Vagina (tissue), 2 donors: Measurements from ENCODE around the gene CBX8. TPM values are rescaled to one million over a fixed set of nuclear protein-coding genes. Genes with fewer than 3 reads are reported as not detected.

Experiments
- DNase-seq, 2 donors: peaks; one replicate each; pipeline ENCODE4 v3.0.0-alpha.2; 2017; ENCODE audit errors: extremely low spot score in 2 of 2
- H3K27ac ChIP-seq: fragments of 200-600 bp; sonication (generic); one replicate; pipeline ENCODE4 v1.5.1; 2019
- H3K27me3 ChIP-seq: fragments of 200-600 bp; sonication (generic); one replicate; pipeline ENCODE4 v1.5.1; 2019
- H3K36me3 ChIP-seq, 2 donors: fragments of 200-600 bp; sonication (generic); one replicate each; pipeline ENCODE4 v1.5.1; 2017 to 2019
- H3K4me1 ChIP-seq: fragments of 200-600 bp; sonication (generic); one replicate; pipeline ENCODE4 v1.5.1; 2019
- H3K4me3 ChIP-seq, 2 donors: fragments of 200-600 bp; sonication (generic); 1 replicate in 1 of 2; 2 replicates in 1 of 2; pipeline ENCODE4 v1.5.1; 2016 to 2019
- H3K9me3 ChIP-seq: fragments of 200-600 bp; sonication (generic); one replicate; pipeline ENCODE4 v1.5.1; 2019
- CTCF ChIP-seq, 3 experiments: fragments of 450-650 bp in 2 of 3; fragments of 200-600 bp in 1 of 3; sonication (generic) in 1 of 3; IDR thresholded peaks; one replicate each; pipeline ENCODE4 v1.5.1; 2017 to 2019; ENCODE audit warnings: antibody characterized with exemption in 3 of 3, mild to moderate bottlenecking in 2 of 3, moderate library complexity in 2 of 3
- POLR2A ChIP-seq, 2 donors: fragments of 450-650 bp; IDR thresholded peaks; one replicate each; pipeline ENCODE4 v1.6.1; 2017; ENCODE audit warnings: antibody characterized with exemption in 2 of 2, mild to moderate bottlenecking in 2 of 2, moderate library complexity in 2 of 2
- POLR2AphosphoS5 ChIP-seq, 2 donors: sonication (generic); formaldehyde crosslinking; IDR thresholded peaks; one replicate each; pipeline ENCODE4 v1.9.0; 2017; ENCODE audit warnings: antibody characterized with exemption in 2 of 2, mild to moderate bottlenecking in 2 of 2, low read depth in 1 of 2; ENCODE audit not compliant: insufficient read depth in 1 of 2
- intact Hi-C: fragments of 100-400 bp; cut with DNase I; formaldehyde crosslinking; loops from one replicate; pipeline ENCODE4 v1.15.1; 2023
- total RNA-seq: library from RNA; depleted of rRNA; stranded (reverse); fragments of >200 nt; gene quantifications from one replicate; pipeline ENCODE4 v1.2.3, GENCODE V29; 2016

Gene CBX8
- total RNA-seq, 1 donor from 2014 or later, result 0.98 TPM

DNA sequence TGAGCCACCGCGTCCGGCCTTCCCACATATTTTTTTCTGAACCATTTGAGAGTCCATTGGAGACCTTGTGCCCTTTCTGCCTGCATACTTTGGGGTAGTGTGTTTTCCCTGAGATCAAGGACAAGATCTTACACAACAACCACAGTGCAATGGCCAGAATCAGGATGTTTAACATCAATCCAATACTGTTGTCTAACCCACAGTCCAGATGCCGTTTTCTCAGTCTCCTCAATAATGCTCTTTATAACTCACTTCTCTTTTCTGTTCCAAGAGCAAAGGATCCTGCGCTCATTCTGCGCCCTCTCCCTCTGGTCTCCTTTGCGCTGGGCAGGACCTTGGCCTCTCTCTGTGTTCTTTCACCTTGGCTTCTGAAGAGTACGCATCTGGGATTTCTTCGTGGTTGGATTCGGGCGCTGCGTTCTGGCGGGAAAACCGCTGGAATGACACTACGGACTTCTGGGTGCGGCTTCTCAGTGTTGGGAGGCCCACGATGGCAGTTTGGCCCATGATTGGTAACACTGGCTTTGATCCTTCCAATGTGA lies 25.8 kb upstream of the CBX8 start:
- Histone ChIP-seq H3K27me3 (no peaks in the 10 kb centered on the region), H3K4me1 (no peaks in the 10 kb centered on the region), H3K27ac (no peak overlapping the region), H3K4me3 (no peak overlapping the region), H3K36me3 (no peaks in the 10 kb centered on the region), H3K9me3 (no peaks in the 10 kb centered on the region)
- no peak for DNase-seq
- TF ChIP-seq POLR2A (IDR thresholded peaks at IDR 0.05), result no peak
- no peak for TF ChIP-seq CTCF (IDR thresholded peaks at IDR 0.05)
- no peak for TF ChIP-seq POLR2AphosphoS5 (IDR thresholded peaks at IDR 0.05; ENCODE audit: insufficient read depth in 1 of 2, low read depth in 1 of 2)
- intact Hi-C loops, result no loop called here

GRCh38 chr17:79821331-79822095 lies 24.6 kb upstream of the CBX8 start:
- TF ChIP-seq POLR2AphosphoS5 (IDR thresholded peaks at IDR 0.05; ENCODE audit: insufficient read depth in 1 of 2, low read depth in 1 of 2) (no peak), POLR2A (IDR thresholded peaks at IDR 0.05) (no peak), CTCF (IDR thresholded peaks at IDR 0.05) (no peak)
- no peak overlapping the region for H3K4me3 ChIP-seq
- no peak overlapping the region for H3K27ac ChIP-seq
- intact Hi-C loops, result no loop called here
- H3K4me1 ChIP-seq, result no peaks in the 10 kb centered on the region
- no peak for DNase-seq
- no peaks in the 10 kb centered on the region for H3K27me3 ChIP-seq
- no peaks in the 10 kb centered on the region for H3K36me3 ChIP-seq
- no peaks in the 10 kb centered on the region for H3K9me3 ChIP-seq

DNA sequence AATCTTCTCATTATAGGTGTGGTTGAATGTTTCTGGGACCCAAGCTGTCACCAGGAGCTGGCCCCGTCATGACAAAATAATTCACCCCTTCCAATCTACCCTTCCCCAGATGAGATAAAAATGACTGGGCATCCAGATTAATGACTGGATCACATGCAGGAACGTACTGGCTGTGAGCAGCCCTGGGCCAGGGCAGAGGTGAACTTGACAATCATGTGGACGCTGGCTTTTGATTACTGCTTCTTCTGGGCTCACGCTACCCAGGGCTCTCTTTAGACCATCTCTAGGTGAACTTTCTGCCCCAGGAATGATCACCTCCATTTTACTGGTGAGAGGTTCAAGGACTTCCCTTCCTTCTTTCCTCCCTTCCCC lies 24.1 kb upstream of the CBX8 start:
- no peaks in the 10 kb centered on the region for H3K36me3 ChIP-seq
- no peaks in the 10 kb centered on the region for H3K9me3 ChIP-seq
- TF ChIP-seq CTCF (IDR thresholded peaks at IDR 0.05), result no peak
- TF ChIP-seq POLR2A (IDR thresholded peaks at IDR 0.05), result no peak
- no peak for TF ChIP-seq POLR2AphosphoS5 (IDR thresholded peaks at IDR 0.05; ENCODE audit: insufficient read depth in 1 of 2, low read depth in 1 of 2)
- H3K27ac ChIP-seq, result no peak overlapping the region
- H3K4me3 ChIP-seq, result no peak overlapping the region
- intact Hi-C loops, result no loop called here
- H3K4me1 ChIP-seq, result no peaks in the 10 kb centered on the region
- no peak for DNase-seq
- H3K27me3 ChIP-seq, result no peaks in the 10 kb centered on the region

- Histone ChIP-seq H3K27ac (no peak overlapping the region), H3K9me3 (no peaks in the 10 kb centered on the region), H3K36me3 (no peaks in the 10 kb centered on the region), H3K4me3 (no peak overlapping the region), H3K4me1 (peaks cover 11% of the 10 kb centered on the region), H3K27me3 (peaks cover 8% of the 10 kb centered on the region)
- TF ChIP-seq POLR2AphosphoS5 (IDR thresholded peaks at IDR 0.05; ENCODE audit: insufficient read depth in 1 of 2, low read depth in 1 of 2) (no peak), CTCF (IDR thresholded peaks at IDR 0.05) (no peak), POLR2A (IDR thresholded peaks at IDR 0.05) (no peak)
- intact Hi-C loops, result no loop called here
- DNase-seq, result no peak
These were observed 22.8 kb upstream of the CBX8 start for GRCh38 chr17:79819534-79820276.
